HFFc6 (cell line): ENCODE results near the gene APMAP. TPM values are rescaled to one million over a fixed set of nuclear protein-coding genes. Genes with fewer than 3 reads are reported as not detected.

Experiments used
- DNase-seq: peaks from one replicate; pipeline ENCODE4 v3.0.0-alpha.2; 2018
- H3K27ac Mint-ChIP-seq: 2 replicates; pipeline ENCODE4 v1.8.0; 2020; ENCODE audit warnings: mild to moderate bottlenecking, mixed read lengths
- H3K27me3 Mint-ChIP-seq: 2 replicates; pipeline ENCODE4 v1.8.0; 2021; ENCODE audit warnings: mild to moderate bottlenecking, moderate library complexity, mixed read lengths; ENCODE audit not compliant: insufficient read depth
- H3K36me3 Mint-ChIP-seq: 2 replicates; pipeline ENCODE4 v1.8.0; 2021; ENCODE audit warnings: low read depth, mixed read lengths
- H3K4me1 Mint-ChIP-seq: 2 replicates; pipeline ENCODE4 v1.8.0; 2020; ENCODE audit warnings: low read depth, mixed read lengths
- H3K4me3 Mint-ChIP-seq: 2 replicates; pipeline ENCODE4 v1.8.0; 2020; ENCODE audit warnings: mild to moderate bottlenecking, moderate library complexity, mixed read lengths
- H3K9me3 Mint-ChIP-seq: 2 replicates; pipeline ENCODE4 v1.8.0; 2020; ENCODE audit warnings: mild to moderate bottlenecking, mixed read lengths
- CTCF ChIP-seq: fragments of 200-600 bp; sonication (generic); IDR thresholded peaks from 2 replicates; pipeline ENCODE4 v1.5.0; 2021; ENCODE audit warnings: antibody characterized with exemption, mild to moderate bottlenecking
- total RNA-seq, 6 experiments: library from RNA; stranded (reverse); fragmentation: NEBNext Ultra II Directional; extraction: Animal tissue kit (Norgen Biotek cat#: 25700); gene quantifications; 2 replicates in 1 of 6; 3 replicates in 5 of 6; pipeline ENCODE4 v1.2.3, GENCODE V29; 2021

Gene APMAP
- total RNA-seq, 6 experiments from 2014 or later, result 119 to 137 (median 129) TPM

- TF ChIP-seq CTCF, result no peak
- H3K27me3 Mint-ChIP-seq, result no peaks in the 10 kb centered on the region; the same call in 1 of the 2 replicates
- H3K27ac Mint-ChIP-seq, result no peak overlapping the region
- no peak overlapping the region for H3K4me3 Mint-ChIP-seq
- no peak for DNase-seq
- no peaks in the 10 kb centered on the region for H3K9me3 Mint-ChIP-seq
- peaks cover 38% of the 10 kb centered on the region for H3K36me3 Mint-ChIP-seq
- no peaks in the 10 kb centered on the region for H3K4me1 Mint-ChIP-seq
Measured at GRCh38 chr20:24966317-24967012, 26.1 kb downstream of the APMAP start.

GRCh38 chr20:24965065-24965919, 27.3 kb downstream of the APMAP start:
- Mint-ChIP-seq H3K4me1 (no peaks in the 10 kb centered on the region), H3K27me3 (no peaks in the 10 kb centered on the region; the same call in 1 of the 2 replicates), H3K9me3 (no peaks in the 10 kb centered on the region), H3K36me3 (peaks cover 38% of the 10 kb centered on the region), H3K4me3 (no peak overlapping the region), H3K27ac (no peak overlapping the region)
- no peak for DNase-seq
- no peak for TF ChIP-seq CTCF

GRCh38 chr20:24964506-24964840, 28.1 kb downstream of the APMAP start:
- no peak for DNase-seq
- peaks cover 34% of the 10 kb centered on the region for H3K36me3 Mint-ChIP-seq

GRCh38 chr20:24963672-24964505, 28.7 kb downstream of the APMAP start:
- Mint-ChIP-seq H3K4me3 (no peak overlapping the region), H3K9me3 (no peaks in the 10 kb centered on the region), H3K4me1 (no peaks in the 10 kb centered on the region), H3K27ac (no peak overlapping the region), H3K27me3 (no peaks in the 10 kb centered on the region; the same call in 1 of the 2 replicates), H3K36me3 (peaks cover 32% of the 10 kb centered on the region)
- no peak for DNase-seq
- TF ChIP-seq CTCF, result no peak

More at GRCh38 chr20:24964506-24964840, 28.1 kb downstream of the APMAP start:
- Mint-ChIP-seq H3K9me3 (no peaks in the 10 kb centered on the region), H3K27ac (no peak overlapping the region), H3K4me1 (no peaks in the 10 kb centered on the region), H3K27me3 (no peaks in the 10 kb centered on the region; the same call in 1 of the 2 replicates), H3K4me3 (no peak overlapping the region)
- TF ChIP-seq CTCF, result no peak

- no peak for TF ChIP-seq CTCF
- H3K27ac Mint-ChIP-seq, result no peak overlapping the region
- H3K36me3 Mint-ChIP-seq, result peaks cover 23% of the 10 kb centered on the region
- DNase-seq, result no peak
- no peaks in the 10 kb centered on the region; the same call in 1 of the 2 replicates for H3K27me3 Mint-ChIP-seq
- H3K9me3 Mint-ChIP-seq, result no peaks in the 10 kb centered on the region
- H3K4me1 Mint-ChIP-seq, result no peaks in the 10 kb centered on the region
- H3K4me3 Mint-ChIP-seq, result no peak overlapping the region
Measured at GRCh38 chr20:24962510-24962909, 30.0 kb downstream of the APMAP start.
